HG03280 (cell line): ENCODE measurements around the gene UBE2L6.
A peak's percentile ranks its signal among the peaks of the same experiment; 100 is the strongest.

Experiments
- ATAC-seq: cut with Tn5 transposase; IDR thresholded peaks from one replicate; pipeline ENCODE4 v1.9.1; 2021; ENCODE audit warnings: mild to moderate bottlenecking, moderate library complexity; ENCODE audit not compliant: unreplicated experiment

Gene UBE2L6

DNA sequence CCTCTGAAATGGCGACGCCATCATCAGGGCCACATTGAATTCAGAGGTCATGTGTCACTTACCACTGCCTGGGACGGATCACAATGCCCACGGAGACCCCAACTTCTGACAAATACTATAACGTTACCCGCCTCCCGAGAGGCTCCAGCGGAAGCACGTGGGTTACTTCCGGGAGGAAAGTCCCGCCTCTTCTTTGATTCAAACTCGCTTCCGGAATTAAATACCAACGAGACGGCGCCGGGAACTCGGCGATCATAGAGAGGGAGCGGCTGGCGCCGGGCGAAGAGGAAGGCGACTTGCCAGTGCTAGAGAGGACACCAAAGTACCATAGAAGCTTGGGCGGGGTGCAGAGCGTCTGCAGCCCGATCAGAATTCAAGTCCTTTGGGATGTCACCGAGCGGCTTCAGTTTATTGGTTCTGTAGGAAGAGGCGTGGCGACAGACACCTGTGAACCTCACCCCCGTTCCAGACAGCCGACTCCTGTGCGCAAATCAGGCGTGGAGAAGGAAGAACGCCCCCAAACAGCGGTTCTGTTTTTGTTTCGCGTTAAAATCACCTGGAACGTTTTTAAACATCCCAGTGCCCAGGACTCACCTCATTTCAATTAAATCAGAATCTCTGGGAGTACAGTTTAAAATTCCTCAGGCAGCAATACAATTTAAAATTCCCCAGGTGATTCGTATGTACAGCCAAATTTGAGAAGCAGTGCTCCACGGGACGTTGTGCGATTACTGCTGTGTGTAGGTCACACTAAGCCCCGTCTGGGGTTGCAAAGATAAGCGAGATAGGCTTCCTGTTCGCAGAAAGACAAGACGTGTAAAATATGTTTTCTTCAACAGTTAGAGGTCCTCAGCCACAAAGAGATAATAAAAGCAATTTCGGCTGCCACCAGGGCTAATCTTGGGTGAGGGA, 36.6 kb downstream of the UBE2L6 start, which contains the start of gene TIMM10:
TSS of gene TIMM10 (minus strand) at position 159 of the 912 bp plus-strand sequence. CDS start 565 bp downstream, outside the sequence.
- ATAC-seq = peak; percentile 98

DNA sequence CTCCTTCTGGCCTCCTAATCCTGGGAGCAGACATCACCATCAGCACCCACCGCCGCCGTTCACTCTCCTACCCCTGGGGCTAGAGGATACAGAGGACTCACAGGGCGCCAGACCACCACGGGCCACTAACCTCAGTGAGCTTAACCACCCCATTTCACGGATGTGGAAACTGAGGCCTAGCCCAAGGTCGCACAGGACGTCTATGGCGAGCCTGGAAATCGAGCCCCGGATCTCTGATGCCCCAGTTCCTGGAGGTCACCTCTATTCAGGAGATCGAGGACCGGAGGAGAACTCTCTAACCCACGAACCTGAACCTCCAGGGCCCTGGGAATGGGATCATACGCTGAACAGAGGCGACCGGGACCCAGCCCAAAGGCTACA, 37.3 kb downstream of the UBE2L6 start:
- ATAC-seq = peak; percentile 1

DNA sequence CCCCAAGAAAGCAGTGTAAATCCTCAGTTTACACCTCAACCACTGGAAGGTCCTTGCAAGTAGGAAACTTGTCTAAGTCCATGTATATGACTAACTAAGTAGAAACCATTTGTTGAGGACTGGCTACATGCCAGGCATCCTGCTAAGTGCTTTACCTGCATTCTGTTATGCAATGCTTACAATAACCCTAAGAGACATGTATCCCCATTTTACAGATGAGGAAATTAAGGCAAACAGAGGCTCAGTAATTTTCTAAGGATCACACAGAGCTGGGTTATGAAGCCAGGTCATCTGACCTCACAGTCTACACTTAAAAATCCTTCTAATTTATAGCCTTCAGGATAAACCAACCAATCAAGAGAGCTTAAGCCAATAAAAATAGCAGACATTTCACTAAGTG, 38.5 kb downstream of the UBE2L6 start:
- no peak for ATAC-seq

GRCh38 chr11:57527056-57527631, 40.3 kb downstream of the UBE2L6 start:
- ATAC-seq = no peak

DNA sequence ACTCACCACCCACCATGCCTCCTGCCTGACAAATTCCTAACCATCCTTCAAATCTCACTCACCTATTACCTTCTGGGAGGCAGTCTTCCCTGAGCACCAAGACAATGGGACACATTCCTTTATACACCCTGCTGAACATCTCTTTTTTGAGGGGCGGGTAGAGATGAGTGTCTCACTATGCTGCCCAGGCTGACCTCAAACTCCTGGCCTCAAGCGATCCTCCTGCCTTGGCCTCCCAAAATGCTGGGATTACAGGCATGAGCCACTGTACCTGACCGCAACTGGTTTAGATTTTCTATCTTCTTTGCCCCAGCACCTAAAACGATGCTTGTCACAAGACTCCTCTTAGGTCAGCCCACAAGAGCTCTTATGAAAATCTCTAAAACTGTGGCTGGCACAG, 44.1 kb downstream of the UBE2L6 start:
- no peak for ATAC-seq

- ATAC-seq = no peak
These were observed 46.4 kb downstream of the UBE2L6 start for GRCh38 chr11:57521116-57521515.

GRCh38 chr11:57516061-57516443, 51.4 kb downstream of the UBE2L6 start:
- no peak for ATAC-seq

GRCh38 chr11:57515332-57516060, 52.0 kb downstream of the UBE2L6 start, which contains the start of gene SLC43A1:
Gene SLC43A1 (minus strand): TSS chr11:57515702. CDS start chr11:57514111, 1,591 bp downstream.
- peak; percentile 51 for ATAC-seq

DNA sequence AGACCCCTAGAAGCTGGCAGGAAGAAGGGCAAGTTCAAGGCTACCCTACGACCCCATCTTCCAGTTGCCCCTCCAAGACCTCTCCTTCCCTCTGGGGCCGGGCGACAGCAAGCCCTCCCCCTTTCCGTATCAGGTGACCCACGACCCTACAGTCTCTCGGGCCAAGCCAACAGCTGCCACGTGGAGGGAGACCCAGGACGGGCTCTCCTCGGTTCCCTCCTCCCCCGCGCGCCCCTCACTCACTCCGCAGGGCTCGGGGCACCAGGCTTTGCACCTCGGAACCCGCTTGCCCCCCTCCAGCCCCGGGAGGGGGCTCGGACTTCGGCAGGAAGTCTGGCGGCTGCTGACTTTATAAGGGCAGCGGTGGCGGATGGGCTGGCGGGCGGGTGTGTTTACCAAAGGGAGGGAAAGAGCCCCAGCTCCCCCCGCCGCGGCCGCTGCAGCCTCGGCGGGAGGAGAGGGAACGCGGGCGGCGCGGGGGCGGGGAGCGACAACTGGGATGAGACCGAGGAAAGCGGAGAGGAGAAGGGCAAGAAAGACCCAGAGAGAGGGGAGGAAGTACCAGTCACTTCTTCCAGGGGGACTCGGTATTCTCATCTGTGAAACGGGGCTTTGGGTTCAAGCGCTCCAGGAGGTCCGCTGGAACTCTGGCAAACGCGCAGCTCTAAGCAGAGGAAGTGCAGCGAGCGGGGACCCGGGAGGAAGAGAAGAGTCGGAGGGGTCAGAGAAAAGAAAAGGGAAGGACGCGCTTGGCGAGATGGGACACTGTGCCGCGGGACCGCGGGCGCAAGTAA, 52.7 kb downstream of the UBE2L6 start:
- ATAC-seq = peak; percentile 44

DNA sequence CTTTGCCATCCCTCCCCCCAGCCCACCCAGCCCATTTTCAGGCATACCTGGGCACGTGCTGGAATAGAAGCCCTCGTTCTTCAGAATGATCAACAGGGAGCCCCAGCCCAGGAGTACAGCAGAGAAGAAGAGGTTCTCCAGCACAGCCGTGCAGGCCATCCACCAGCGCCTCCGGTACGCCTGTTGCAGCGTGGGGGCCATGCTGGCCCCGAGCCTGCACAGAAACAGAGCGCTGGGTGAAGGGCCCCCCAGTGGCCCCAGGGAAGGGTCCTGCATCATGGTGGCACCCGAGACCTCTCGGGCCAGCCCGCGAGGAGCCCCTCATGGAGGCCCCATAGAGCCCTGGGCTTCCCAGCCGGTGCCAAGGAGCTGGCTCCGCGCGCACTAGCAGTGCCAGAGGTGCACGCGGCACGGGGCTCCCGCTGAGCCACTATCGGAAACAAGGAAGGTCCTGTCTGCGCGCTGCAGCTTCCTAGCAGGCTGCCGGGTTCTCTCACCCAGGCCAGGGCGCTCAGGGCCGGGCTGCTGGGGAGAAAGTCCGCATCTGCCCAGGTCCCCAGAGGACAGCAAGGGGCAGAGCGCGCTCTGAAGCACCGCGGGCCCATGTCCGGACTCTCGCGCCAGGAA, 53.4 kb downstream of the UBE2L6 start:
- ATAC-seq = peak; percentile 36

GRCh38 chr11:57513452-57513795, 54.0 kb downstream of the UBE2L6 start:
- ATAC-seq = no peak

GRCh38 chr11:57512646-57513451, 54.6 kb downstream of the UBE2L6 start:
- ATAC-seq = no peak

- ATAC-seq = no peak
These were observed 55.6 kb downstream of the UBE2L6 start for GRCh38 chr11:57511741-57512430.

DNA sequence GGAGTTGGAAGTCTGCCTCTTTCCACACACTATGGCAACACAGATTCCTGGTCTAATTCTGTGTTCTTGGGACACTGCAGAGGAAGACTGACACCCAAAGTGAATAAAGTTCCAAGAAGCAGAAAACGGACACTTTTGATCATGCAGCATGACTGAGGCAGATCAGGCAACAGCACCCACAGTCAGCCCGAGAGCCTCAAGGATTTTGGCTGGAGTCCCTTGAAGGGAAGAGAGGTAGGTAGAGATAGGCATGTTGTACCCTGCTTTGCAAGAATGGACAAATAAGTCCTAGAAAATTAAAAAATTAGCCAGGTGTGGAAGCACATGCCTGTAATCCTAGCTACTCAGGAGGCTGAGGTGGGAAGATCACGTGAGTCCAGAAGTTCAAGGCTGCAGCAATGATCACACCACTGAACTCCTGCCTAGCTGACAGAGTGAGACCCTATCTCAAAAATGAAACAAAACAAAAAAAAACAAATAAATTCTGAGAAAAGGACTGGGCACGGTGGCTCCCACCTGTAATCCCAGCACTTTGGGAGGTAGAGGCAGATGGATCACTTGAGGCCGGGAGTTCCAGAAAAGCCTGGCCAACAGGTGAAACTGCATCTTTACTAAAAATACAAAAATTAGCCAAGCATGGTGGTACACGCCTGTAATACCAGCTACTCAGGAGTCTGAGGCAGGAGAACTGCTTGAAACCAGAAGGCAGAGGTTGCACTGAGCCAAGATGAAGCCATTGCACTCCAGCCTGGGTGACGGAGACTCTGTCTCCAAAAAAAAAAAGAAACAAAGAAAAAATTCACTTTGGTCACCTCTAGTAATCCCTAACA, 58.9 kb downstream of the UBE2L6 start:
- no peak for ATAC-seq

- ATAC-seq = no peak
These were observed 61.0 kb downstream of the UBE2L6 start for GRCh38 chr11:57506522-57506921.

DNA sequence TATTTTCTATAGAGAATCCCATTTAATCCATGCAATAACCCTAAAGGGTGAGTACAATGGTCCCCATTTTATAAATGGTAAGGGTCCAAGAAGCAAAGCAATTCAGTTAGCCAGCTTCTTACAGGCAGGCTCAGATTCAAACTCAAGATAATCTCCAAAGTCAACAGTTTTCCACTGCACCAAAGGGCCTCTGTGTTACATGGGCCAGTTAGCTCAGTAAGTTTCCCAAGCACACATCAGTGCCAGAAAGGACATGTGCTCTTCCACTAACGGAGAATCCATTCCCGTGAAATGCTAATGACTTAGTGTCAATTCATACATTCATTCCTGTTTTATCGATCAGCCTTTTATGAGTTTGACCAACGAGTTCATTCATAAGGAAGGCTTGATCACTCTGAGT, 63.0 kb downstream of the UBE2L6 start:
- no peak for ATAC-seq

GRCh38 chr11:57502870-57503269, 64.6 kb downstream of the UBE2L6 start:
- no peak for ATAC-seq

DNA sequence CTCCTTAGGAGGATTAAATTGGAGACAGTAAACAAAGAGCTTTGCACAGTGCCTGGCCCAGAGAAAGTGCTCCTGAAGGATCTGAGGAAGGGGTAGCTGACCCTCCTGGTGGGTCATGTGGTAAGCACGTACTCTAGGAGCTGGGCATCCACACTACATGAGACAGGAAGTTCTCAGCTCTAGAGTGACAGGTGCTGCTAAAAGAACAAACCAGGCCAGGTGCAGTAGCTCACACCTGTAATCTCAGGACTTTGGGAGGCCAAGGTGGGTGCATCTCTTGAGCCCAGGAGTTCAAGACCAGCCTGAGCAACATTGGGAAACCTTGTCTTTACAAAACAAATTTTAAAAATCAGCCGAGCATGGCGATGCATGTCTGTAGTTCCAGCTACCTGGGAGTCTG, 65.1 kb downstream of the UBE2L6 start:
- no peak for ATAC-seq
